HG03159 (cell line): ENCODE results near the gene SLC25A26.

ENCODE experiments used
- ATAC-seq: cut with Tn5 transposase; IDR thresholded peaks from one replicate; pipeline ENCODE4 v1.9.1; 2021; ENCODE audit warnings: mild to moderate bottlenecking, moderate library complexity; ENCODE audit not compliant: unreplicated experiment

The SLC25A26 gene

DNA sequence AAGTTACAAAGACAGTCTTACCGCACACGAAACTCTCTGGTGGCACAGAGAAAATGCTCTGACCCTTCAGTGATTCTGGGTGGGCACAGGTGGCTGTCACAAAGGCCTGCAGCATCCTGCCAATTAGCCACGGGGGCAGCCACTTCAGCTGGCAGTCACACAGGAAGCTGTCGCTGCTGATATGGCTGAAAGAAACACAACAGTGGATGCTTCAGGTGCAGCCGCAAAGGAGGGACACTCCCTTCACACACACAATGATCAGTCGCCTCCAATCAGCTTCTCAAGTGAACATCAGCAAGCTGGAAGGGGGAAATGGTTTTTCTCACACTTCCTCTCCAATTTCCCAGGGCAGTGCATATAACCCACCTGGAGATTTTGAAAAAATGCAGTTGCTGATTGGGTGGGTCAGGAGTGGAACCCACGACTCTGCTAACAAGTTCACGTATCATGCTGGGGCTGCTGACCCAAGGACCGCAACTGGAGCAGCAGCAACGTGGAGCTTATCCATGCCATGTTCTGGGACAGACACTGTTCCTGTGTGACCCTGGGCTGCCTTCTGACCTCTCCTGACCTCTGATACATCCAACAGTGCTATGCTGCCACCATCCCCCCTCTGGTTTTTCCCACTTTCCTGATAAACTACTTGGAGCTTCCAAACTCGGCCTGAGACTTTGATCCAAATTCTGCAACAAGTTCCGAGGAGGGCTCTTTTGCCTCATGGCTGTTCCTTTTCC lies 173.4 kb downstream of the SLC25A26 start:
- peak; percentile 87 for ATAC-seq

DNA sequence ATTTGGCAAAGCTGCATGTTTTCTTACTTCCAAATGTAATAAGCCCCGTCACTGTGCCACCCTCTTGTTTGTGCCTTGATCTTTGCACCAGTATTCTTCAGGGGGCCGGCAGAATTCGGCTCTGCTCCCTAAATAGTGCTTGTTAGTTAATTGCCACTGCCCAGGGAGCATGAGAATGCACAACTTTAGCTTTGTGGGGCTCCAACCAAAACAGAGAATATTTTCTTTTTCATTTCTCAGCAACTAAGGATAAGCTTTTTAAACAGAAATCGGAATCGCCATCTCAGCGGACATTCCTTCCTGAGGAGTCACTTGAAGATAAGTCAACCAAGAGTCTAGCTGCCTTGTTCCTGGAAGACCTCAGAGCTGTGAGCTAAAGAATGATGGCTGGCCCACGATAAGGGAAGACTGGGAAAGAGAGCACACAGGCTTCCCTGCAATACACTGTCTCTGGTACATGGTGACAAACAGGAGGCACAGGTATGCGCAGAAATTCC lies 174.0 kb downstream of the SLC25A26 start:
- ATAC-seq, result no peak

DNA sequence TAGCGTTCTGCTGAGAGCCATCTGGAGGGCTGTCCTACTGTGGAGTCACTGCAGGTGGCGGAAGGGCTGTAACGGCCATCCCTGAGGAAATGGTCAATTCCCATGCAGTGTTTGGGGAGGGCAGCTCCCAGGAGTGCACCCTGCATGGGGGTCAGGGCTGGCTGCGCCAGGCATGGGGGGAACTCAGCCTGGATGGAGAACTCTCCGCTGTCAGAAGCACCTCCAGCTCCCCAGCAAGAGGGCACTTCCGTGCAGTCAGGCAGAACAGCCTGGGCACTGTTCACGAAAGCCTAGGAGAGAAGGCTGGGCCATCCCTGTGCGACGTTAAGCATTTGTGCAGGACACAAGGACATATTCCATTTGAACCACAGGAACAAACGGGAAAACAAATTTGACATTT lies 174.8 kb downstream of the SLC25A26 start:
- ATAC-seq, result no peak

DNA sequence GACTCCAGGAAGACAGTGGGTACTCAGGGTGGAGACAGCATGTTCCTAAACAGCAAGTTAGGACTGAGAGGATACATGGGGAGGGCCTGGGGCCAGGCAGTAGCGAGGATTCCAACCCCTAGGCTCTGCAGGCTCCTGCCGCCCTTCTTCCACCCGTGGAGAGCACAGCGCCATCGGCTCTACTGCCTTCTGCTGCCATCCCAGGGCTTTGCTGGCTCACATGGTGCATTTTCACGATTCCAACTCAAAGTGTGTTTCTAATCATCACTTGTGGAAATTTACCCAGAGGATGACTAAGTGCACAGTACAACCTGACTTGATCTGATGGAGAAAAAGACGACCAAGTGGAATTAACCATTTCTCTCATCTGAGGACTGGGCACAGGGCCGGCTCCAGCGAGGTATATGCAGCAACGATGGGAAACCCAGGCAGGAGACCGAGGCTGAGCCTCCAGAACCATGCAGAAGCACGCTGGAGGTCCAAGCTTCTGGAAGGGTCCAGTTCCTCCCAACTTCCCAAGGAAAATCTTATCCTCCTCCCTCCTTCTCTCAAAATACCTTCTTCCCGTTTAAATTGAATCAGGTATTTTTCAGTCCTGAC lies 175.5 kb downstream of the SLC25A26 start:
- no peak for ATAC-seq

GRCh38 chr3:66396888-66397287 lies 176.1 kb downstream of the SLC25A26 start:
- ATAC-seq, result no peak

DNA sequence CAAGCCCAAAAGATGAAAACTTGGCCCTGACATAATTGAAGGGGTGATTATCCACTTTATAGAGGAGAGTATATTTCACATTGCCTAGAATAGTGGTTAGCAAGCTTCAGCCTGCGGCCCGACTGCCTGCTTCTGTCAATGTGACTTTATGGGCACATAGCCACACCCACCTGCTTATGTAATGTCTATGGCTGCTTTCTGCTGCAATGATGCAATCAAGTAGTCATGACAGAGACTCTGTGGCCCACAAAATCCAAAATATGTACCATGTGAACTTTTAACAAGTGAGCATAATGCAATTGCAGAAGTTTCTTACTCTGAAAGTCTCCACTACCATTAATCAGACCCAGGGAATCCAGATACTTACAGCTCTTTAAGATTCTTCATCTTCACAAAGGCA lies 176.9 kb downstream of the SLC25A26 start:
- no peak for ATAC-seq

- no peak for ATAC-seq
These were observed 177.6 kb downstream of the SLC25A26 start for GRCh38 chr3:66398228-66399025.

DNA sequence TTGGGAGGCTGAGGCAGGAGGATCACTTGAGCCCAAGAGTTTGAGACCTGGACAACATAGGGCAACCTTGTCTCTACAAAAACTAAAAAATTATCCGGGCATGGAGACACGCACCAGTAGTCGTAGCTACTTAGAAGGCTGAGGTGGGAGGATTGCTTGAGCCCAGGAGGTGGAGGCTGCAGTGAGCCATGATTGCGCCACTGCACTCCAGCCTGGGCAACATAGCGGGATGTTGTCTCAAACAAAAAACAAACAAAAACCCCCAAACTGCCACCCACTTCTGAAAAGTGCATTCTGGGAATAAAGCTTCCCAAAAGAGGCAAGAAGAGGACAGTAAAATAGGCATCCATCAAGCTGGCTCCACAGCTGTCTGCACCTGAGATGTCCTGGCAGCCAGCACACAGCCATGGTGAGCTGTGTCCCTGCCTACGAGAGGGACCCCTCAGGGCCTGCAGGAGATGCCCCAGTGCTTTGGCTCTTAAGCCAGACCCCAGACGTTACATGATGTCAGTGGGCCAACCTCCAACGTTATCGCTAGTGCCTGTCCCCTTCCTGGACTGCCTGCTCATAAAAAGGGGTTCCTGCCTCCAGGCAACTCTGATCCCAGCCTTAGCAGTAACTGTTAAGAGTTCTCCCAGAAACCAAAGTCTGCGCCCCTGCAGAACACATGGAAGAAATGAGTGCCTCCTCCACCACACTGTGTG lies 178.9 kb downstream of the SLC25A26 start:
- ATAC-seq, result no peak

GRCh38 chr3:66400411-66401156 lies 179.8 kb downstream of the SLC25A26 start:
- no peak for ATAC-seq

- no peak for ATAC-seq
These were observed 180.4 kb downstream of the SLC25A26 start for GRCh38 chr3:66401157-66401550.

DNA sequence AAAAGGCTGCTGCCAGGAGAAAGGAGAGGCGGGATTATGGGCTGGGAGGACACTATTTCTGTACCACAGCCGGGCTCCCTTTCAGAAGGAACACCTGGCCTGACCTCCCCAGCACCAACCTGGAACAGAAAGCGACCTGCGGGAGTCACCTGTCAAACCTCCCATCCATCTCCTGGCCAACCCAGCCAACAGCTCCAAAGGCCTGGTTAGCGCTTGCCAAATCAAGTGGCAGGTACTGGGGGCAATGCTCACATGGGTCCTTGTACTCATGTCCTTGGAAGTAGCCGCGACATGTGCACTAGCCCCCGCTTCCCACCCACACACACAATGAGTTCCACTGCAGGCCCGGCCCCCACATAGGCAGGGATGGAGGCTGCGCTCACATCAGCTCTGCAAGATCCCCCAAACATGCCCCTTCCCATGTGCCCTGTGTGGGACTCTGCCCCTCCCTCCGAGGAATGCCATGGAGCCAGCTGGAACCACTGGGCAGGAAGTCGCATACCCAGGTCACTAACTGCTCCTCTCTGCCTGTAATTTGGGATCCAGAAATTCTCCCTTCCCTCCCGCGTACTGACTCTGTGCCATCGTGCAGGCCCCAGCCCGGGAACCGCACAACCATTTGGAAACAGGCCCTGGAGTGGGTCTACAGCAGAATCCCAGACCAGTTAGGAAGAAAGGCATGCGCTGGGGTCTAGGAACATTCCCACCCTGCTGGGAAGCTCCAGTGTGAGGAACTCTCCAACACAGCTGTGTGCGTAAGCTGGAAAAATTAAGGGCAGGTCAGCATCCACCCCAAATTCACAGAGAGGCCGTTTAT lies 181.1 kb downstream of the SLC25A26 start:
- ATAC-seq, result no peak

DNA sequence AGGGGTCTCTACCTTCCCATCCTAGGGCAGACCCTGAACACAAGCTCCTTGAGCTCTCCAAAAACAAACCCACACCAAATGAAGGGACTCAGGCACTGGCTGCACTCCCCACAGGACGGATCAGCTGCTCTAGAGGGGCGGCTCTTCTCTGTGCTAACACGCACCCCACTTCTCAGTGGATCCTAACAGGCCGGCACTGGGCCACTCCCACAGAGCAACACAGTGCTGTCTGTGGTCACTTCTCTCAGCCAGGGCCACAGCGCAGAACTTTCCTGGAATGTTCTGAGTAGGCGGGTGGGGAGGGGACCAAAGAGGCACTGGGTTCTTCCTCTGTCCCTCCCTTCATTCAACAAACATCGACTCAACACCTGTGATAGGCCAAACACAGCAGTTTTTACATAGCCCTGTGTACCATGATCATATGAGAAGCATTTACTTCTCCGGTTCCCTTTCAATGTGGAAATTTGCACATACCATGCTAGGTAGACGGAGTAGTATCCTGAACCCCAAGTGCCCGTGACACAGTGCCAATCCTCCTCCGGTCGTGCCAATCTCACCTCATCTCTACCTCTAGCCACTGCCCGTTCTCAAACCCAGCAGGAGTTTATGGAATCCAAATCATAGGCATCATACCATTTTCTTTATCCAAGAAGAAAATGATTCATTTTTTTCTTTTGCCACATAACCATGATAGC lies 181.9 kb downstream of the SLC25A26 start:
- no peak for ATAC-seq

- no peak for ATAC-seq
These were observed 182.7 kb downstream of the SLC25A26 start for GRCh38 chr3:66403323-66403990.

DNA sequence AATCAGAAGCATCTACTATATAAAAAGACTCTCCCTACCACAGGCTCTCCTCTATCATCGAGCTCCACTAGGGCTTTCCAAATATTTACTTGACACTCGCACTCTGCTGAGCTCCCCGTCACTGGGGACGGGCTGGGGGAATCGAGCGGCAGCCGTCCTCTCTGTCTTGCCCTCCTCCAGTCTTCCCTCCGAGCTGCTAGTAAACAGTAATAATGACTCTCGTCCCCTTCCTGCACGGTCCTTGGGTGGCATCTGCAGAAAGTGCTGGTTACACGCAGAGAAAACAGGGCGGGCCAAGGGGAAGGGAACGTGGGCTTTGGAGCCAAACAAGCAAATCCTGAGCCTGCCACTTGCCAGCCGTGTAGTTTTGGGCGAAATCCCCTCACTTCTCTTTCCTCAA lies 183.4 kb downstream of the SLC25A26 start:
- ATAC-seq, result no peak

- no peak for ATAC-seq
These were observed 184.3 kb downstream of the SLC25A26 start for GRCh38 chr3:66404903-66405700.

DNA sequence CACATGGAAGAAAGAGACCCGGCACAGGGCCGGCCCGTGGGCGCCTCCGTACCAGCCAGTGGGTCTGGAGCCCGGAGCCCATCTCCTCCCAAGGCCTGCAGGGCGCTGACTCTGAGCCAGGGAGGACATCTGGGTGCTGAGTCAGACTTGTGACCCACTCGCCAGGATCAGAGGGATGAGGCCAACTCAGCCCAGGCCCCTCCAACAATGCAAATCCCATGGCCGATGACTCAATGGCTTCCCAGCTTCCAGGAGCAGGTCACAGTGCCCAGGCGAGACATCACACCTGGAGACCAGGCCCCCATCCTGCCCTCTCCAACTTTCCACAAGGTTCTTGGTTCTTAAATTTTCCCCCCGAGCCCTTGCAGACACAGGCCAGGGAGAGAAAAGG lies 184.9 kb downstream of the SLC25A26 start:
- no peak for ATAC-seq

GRCh38 chr3:66406163-66406562 lies 185.4 kb downstream of the SLC25A26 start:
- no peak for ATAC-seq
